ENCODE measurements around the gene UBL4B.

Gene UBL4B

GRCh38 chr1:110132682-110133081, 20.4 kb downstream of the UBL4B start:
- Histone ChIP-seq H3K4me2 (ENCODE audit: low read depth, low read length, poor library complexity, severe bottlenecking) (no peak overlapping the region), H3K27me3 (ENCODE audit: low read length) (0 out of 2 replicates have a peak, but pooled peaks cover 3% of the 10 kb centered on the region), H3K9ac (ENCODE audit: low read length) (no peak overlapping the region), H4K20me1 (ENCODE audit: low read depth, low read length) (no peaks in the 10 kb centered on the region), H3K36me3 (ENCODE audit: low read length) (no peaks in the 10 kb centered on the region), H3K9me3 (ENCODE audit: insufficient read depth, low read length) (no peaks in the 10 kb centered on the region), H3F3A (ENCODE audit: insufficient read depth) (no peaks in the 10 kb centered on the region), H3K79me2 (ENCODE audit: insufficient read depth, low read length) (no peaks in the 10 kb centered on the region), H3K27ac (ENCODE audit: low read depth, low read length) (no peak overlapping the region), H3K4me3 (ENCODE audit: insufficient read depth, low read length, poor library complexity, severe bottlenecking) (no peak overlapping the region), H2AFZ (ENCODE audit: low read depth, low read length, severe bottlenecking) (no peak overlapping the region), H3K9me2 (replicated peaks; ENCODE audit: insufficient read depth, low read length) (no peaks in the 10 kb centered on the region)
- TF ChIP-seq, protein P1, sequence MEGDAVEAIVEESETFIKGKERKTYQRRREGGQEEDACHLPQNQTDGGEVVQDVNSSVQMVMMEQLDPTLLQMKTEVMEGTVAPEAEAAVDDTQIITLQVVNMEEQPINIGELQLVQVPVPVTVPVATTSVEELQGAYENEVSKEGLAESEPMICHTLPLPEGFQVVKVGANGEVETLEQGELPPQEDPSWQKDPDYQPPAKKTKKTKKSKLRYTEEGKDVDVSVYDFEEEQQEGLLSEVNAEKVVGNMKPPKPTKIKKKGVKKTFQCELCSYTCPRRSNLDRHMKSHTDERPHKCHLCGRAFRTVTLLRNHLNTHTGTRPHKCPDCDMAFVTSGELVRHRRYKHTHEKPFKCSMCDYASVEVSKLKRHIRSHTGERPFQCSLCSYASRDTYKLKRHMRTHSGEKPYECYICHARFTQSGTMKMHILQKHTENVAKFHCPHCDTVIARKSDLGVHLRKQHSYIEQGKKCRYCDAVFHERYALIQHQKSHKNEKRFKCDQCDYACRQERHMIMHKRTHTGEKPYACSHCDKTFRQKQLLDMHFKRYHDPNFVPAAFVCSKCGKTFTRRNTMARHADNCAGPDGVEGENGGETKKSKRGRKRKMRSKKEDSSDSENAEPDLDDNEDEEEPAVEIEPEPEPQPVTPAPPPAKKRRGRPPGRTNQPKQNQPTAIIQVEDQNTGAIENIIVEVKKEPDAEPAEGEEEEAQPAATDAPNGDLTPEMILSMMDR (IDR thresholded peaks at IDR 0.05; ENCODE audit: insufficient read depth, low read length, poor library complexity, severe bottlenecking) = no peak
- TF ChIP-seq EZH2phosphoT487 (conservative IDR thresholded peaks at IDR 0.05; ENCODE audit: low read length) = no peak

DNA sequence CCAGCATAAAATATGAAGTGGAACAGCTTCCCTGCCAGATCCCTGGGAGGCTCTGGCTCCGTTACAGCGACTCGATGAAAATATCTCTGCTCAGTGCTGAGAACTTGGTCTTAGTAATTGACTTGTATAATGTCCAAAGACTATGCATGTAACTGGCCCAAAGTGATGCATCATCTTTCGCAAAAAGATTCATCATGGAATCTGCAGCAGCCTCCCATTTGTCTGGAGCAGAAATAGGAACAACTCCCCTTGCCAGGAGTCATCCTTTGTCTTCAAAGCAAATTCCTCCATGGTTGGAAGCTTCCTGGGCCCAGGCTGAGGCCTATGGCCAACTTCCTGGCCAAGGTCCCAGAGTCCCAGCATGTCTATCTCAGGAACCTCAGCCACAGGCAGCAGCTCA, 21.2 kb downstream of the UBL4B start:
- no peaks in the 10 kb centered on the region for H3K79me2 ChIP-seq (ENCODE audit: insufficient read depth, low read length)
- no peak overlapping the region for H3K9ac ChIP-seq (ENCODE audit: low read length)
- H3K36me3 ChIP-seq (ENCODE audit: low read length) = no peaks in the 10 kb centered on the region
- no peak overlapping the region for H2AFZ ChIP-seq (ENCODE audit: low read depth, low read length, severe bottlenecking)
- H4K20me1 ChIP-seq (ENCODE audit: low read depth, low read length) = no peaks in the 10 kb centered on the region
- no peak overlapping the region for H3K4me2 ChIP-seq (ENCODE audit: low read depth, low read length, poor library complexity, severe bottlenecking)
- H3F3A ChIP-seq (ENCODE audit: insufficient read depth) = no peaks in the 10 kb centered on the region
- H3K9me3 ChIP-seq (ENCODE audit: insufficient read depth, low read length) = no peaks in the 10 kb centered on the region
- no peak overlapping the region for H3K27ac ChIP-seq (ENCODE audit: low read depth, low read length)
- no peak overlapping the region for H3K4me3 ChIP-seq (ENCODE audit: insufficient read depth, low read length, poor library complexity, severe bottlenecking)
- TF ChIP-seq EZH2phosphoT487 (conservative IDR thresholded peaks at IDR 0.05; ENCODE audit: low read length) = no peak
- TF ChIP-seq, protein P1 (IDR thresholded peaks at IDR 0.05; ENCODE audit: insufficient read depth, low read length, poor library complexity, severe bottlenecking) = no peak
- H3K27me3 ChIP-seq (ENCODE audit: low read length) = 0 out of 2 replicates have a peak, but pooled peaks cover 3% of the 10 kb centered on the region
- no peaks in the 10 kb centered on the region for H3K9me2 ChIP-seq (replicated peaks; ENCODE audit: insufficient read depth, low read length)

DNA sequence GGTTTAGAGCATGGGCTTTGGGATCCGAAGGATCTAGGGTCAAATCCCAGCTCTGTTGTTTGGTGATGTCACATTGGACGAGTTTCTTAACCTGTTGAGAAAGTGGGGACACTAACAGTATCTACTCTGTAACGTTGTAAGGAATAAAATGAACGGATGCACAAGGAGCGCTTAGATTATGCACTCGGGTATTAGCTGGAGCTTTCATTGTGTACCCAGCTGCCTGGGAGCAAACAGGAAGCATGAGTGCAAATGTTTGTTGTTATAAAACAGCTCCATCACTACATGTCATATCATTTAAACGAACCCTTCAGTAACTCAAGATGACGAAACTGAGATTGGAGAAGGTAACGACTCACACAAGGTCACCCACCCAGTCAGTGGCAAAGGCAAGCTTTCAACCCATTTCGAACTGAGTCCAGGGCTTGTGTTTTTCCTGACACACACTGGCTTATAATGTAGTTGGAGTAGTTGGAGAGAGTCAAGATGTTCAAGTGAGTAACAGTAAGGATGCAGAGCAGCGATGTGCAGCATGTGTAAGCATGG, 21.9 kb downstream of the UBL4B start:
- Histone ChIP-seq H3K27me3 (ENCODE audit: low read length) (0 out of 2 replicates have a peak, but pooled peaks cover 3% of the 10 kb centered on the region), H3K9me3 (ENCODE audit: insufficient read depth, low read length) (no peaks in the 10 kb centered on the region)

More for the DNA sequence above, 21.9 kb downstream of the UBL4B start:
- Histone ChIP-seq H3K4me2 (ENCODE audit: low read depth, low read length, poor library complexity, severe bottlenecking) (no peak overlapping the region), H2AFZ (ENCODE audit: low read depth, low read length, severe bottlenecking) (no peak overlapping the region), H3K9me2 (replicated peaks; ENCODE audit: insufficient read depth, low read length) (no peaks in the 10 kb centered on the region), H3K9ac (ENCODE audit: low read length) (no peak overlapping the region), H4K20me1 (ENCODE audit: low read depth, low read length) (no peaks in the 10 kb centered on the region), H3K4me3 (ENCODE audit: insufficient read depth, low read length, poor library complexity, severe bottlenecking) (no peak overlapping the region), H3K36me3 (ENCODE audit: low read length) (no peaks in the 10 kb centered on the region), H3K79me2 (ENCODE audit: insufficient read depth, low read length) (no peaks in the 10 kb centered on the region), H3K27ac (ENCODE audit: low read depth, low read length) (no peak overlapping the region), H3F3A (ENCODE audit: insufficient read depth) (no peaks in the 10 kb centered on the region)
- no peak for TF ChIP-seq EZH2phosphoT487 (conservative IDR thresholded peaks at IDR 0.05; ENCODE audit: low read length)
- TF ChIP-seq, protein P1 (IDR thresholded peaks at IDR 0.05; ENCODE audit: insufficient read depth, low read length, poor library complexity, severe bottlenecking) = no peak

Data from SU-DHL-6 (cell line).